ENCODE measurements around the gene GALNT9. TPM values are rescaled to one million over a fixed set of nuclear protein-coding genes. Genes with fewer than 3 reads are reported as not detected.
"Not testable (repeated sequence)": the region's sequence is repeated elsewhere in the genome, so short reads cannot be mapped to it uniquely, and the experiment has no call there.

The GALNT9 gene
- total RNA-seq, 1 experiment from 2014 or later: not detected

- not testable (repeated sequence) for DNase-seq (ENCODE audit: low spot score)
Measured at GRCh38 chr12:132295561-132295960, 33.8 kb downstream of the GALNT9 start.

- DNase-seq (ENCODE audit: low spot score): no peak
Measured at GRCh38 chr12:132295101-132295526, 34.3 kb downstream of the GALNT9 start.

- no peak for DNase-seq (ENCODE audit: low spot score)
Measured at GRCh38 chr12:132294121-132295034, 35.0 kb downstream of the GALNT9 start.

GRCh38 chr12:132292328-132293319 is 36.8 kb downstream of the GALNT9 start:
- DNase-seq (ENCODE audit: low spot score): no peak

GRCh38 chr12:132291402-132292175 is 37.8 kb downstream of the GALNT9 start:
- DNase-seq (ENCODE audit: low spot score): no peak

- no peak for DNase-seq (ENCODE audit: low spot score)
Measured at GRCh38 chr12:132290203-132290540, 39.2 kb downstream of the GALNT9 start.

GRCh38 chr12:132289356-132290202 is 39.8 kb downstream of the GALNT9 start:
- DNase-seq (ENCODE audit: low spot score): no peak

GRCh38 chr12:132288516-132289215 is 40.7 kb downstream of the GALNT9 start:
- no peak for DNase-seq (ENCODE audit: low spot score)

- no peak for DNase-seq (ENCODE audit: low spot score)
Measured at GRCh38 chr12:132287391-132288238, 41.8 kb downstream of the GALNT9 start.

- DNase-seq (ENCODE audit: low spot score): peak; percentile 41
Measured at GRCh38 chr12:132286912-132287311, 42.5 kb downstream of the GALNT9 start.

- DNase-seq (ENCODE audit: low spot score): peak; percentile 82
Measured at GRCh38 chr12:132285991-132286681, 43.3 kb downstream of the GALNT9 start.

GRCh38 chr12:132284827-132285741 is 44.3 kb downstream of the GALNT9 start:
- peak; percentile 57 for DNase-seq (ENCODE audit: low spot score)

GRCh38 chr12:132284071-132284826 is 45.1 kb downstream of the GALNT9 start:
- DNase-seq (ENCODE audit: low spot score): peak; percentile 28

GRCh38 chr12:132282950-132283771 is 46.2 kb downstream of the GALNT9 start:
- peak; percentile 25 for DNase-seq (ENCODE audit: low spot score)

Measured in HT-29 (cell line).